Hematopoietic multipotent progenitor cell treated with erythropoietin and hydrocortisone succinate and interleukin-3 and kit ligand, for 8 days (in vitro differentiated cells): ENCODE results near the gene LIMS2.

Experiments
- DNase-seq: peaks from one replicate; pipeline ENCODE4 v3.0.0-alpha.2; 2015

Gene LIMS2

DNA sequence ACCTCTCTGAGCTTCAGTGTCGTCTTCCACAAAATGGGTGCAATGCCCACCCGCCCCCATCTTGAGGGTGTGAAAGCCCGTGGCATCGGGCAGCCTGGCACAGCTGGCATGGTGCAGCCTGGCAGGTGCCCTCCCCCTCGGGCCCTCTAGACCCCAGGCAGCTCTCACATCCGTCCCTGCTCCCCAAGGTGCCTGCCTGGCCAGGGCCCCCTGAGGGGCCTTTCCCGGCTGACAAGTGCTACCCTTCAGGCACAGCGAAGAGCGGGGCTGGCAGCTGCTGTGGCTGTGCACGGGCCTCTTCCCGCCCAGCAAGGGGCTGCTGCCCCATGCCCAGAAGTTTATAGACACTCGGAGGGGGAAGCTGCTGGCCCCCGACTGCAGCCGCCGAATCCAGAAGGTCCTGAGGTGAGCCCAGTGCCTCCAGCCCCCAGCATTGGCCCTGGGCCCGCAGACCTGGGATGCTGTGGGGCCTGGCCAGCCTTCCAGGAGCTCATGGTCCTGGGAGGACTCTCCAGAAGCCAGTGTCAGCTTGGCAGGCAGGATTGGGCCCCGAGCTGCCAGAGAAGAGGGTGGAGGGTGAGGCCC lies 43.2 kb downstream of the LIMS2 start:
- no peak for DNase-seq

DNA sequence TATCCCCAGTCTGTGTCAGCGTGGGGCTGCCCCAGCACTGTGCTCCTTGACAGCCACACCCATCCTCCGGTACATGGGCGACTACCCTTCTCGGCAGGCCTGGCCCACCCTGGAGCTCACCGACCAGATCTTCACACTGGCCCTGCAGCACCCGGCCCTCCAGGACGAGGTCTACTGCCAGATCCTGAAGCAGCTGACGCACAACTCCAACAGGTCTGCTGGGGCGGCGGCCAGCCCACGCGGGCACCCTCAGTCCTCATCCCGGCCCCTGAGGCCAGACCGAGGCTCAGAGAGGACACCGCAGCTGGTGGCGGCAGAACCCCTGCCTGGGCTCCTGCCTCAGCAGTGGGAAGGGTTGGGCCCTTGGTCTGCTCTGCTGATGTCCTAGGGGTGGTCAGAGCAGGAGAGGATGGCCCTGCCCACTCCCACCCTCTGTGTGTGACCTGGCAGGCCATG lies 43.8 kb downstream of the LIMS2 start:
- no peak for DNase-seq

DNA sequence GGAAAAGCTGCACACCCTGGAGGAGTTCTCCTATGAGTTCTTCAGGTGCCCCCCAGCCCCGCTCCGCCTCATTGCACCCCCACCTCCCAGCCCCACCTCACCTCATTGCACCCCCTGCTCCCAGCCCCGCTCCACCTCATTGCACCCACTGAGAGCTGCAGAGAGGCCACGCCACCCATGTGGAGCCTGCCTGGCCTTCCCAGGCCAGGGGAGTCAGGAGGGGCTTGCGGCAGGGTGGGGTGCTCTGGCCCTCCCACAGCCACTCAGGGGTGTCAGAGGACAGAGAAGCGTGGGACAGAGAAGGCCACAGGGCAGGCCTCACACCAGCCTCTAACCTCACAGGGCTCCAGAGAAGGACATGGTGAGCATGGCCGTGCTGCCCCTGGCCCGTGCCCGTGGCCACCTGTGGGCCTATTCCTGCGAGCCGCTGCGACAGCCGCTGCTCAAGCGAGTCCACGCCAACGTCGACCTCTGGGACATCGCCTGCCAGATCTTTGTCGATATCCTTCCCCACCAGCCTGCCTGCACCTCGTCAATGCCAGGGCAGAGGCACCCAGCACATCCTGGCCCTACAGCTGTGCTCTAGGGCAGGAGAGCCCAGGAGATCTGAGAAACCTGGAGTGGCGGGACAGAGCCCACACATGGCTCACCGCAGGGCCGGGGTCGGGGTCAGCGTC lies 44.3 kb downstream of the LIMS2 start:
- DNase-seq: no peak

DNA sequence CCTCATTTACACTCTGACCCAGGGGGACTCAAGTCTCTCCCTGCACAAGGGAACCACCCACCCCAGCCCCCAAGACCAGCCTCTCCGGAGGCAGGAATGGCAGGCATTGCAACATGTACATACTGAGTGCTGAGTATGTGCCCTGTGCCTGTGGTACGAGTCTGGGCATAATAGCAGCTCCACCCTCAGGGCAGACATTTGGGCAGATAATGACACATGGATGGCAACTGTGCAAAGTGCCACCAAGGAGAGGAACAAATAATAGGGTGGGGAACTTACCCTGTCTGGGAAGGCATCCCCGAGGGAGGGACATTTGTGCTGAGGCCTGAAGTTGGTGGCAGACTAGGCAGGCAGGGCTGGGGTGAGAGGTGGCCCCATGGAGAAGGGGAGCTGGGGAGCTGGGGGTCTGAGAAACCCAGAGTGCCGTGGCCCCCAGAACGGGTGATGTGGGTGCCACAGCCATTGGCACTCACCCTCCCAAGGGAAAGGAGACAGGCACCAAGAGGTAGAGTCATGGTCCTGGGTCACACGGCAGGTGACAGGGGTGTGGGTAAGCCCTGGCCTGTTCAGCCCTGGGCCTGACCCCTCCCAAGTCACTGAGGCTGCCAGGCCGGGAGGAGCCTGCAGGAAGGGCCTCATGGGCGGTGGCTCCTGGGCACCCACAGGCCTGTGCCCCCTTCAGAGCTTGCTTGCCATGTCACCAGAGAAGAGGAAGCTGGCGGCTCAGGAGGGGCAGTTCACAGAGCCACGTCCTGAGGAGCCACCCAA lies 45.0 kb downstream of the LIMS2 start:
- DNase-seq: no peak

DNA sequence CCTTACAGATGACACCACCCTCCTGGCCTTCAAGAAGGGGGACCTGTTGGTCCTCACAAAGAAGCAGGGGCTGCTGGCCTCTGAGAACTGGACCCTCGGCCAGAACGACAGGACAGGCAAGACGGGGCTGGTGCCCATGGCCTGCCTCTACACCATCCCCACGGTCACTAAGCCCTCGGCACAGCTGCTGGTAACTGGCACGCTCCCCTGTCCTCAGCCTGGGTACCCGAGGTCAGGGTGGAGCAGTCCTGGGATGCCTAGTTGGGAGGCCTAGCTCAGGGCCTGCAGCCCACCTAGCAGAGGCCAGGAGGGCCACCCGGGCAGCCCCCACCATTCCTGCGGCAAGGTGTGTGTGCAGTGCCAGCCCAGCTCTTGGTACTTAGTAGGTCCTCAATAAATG lies 45.7 kb downstream of the LIMS2 start:
- no peak for DNase-seq

DNA sequence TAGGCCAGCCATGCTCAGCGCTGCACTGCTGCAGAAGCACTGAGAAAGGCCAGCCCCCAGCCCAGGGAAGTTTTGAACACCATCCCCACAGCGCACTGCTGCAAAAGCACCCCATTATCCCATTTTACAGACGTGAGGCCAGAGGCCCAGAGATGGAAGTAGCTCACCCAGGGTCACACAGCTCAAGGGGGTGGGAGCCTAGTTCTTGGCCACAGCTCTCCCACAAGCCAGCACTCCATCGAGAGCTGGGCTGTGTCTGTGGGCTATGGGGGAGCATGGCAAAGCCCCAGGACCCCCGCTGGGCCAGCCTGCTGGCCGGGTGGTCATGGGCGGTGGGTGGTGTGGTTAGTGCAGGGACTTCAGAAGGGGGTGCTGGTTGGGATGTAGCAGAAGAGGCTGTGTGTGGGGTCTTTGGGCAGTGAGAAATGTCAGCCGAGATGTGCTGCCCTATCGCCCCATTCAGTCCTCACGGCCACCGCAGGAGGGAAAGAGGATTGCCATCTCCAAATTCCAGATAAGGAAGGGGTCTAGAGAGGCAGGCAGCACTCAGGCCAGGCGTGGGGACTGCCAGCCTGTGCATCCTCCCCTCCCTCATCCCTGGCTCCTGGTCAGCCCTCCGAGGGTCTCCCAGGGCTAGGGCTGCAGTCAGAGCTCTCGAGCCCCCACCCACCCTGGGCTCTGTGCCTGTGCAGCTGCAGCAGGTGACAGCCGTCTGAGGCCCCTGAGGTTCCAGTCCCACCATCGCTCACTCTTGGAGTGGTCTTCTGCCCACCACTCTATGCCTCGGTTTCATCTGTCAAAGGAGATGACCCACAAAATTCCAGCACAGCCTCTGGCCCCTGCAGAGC lies 46.3 kb downstream of the LIMS2 start:
- no peak for DNase-seq

DNA sequence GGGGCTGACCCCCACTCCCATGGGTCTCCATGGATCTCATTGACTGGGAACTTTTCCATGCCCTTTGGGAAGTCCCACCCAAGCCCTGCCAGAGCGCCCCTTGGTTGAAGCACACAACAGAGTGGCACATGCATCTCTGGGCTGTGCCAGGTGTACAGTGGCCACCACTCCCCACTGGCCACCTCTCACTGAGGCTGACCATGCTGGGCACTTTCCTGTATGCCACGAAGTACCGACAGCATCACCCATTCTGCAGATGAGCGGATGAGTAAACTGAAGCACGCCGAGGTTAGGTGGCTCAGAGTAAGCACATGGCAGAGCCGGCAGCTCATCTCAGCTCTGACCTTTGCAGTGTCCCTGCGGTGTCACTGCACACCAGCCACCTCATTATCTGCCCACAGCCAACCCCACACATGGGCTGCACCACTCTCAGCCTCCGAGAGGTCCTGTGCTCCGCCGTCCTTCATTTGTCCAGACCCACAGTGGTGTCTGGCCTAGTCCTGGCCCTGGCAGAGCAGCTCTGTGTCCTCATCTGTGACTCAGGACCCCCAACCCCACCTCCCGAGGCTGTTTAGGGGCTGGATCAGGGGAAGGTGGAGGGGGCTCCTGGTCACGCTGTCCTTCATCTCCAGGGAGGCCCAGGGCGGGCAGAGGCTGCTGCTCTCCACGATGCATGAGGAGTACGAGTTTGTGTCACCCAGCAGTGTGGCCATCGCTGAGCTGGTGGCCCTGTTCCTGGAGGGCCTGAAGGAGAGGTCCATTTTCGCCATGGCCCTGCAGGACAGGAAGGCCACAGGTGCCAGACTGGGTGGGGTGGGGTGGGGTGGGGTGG lies 47.4 kb downstream of the LIMS2 start:
- no peak for DNase-seq

DNA sequence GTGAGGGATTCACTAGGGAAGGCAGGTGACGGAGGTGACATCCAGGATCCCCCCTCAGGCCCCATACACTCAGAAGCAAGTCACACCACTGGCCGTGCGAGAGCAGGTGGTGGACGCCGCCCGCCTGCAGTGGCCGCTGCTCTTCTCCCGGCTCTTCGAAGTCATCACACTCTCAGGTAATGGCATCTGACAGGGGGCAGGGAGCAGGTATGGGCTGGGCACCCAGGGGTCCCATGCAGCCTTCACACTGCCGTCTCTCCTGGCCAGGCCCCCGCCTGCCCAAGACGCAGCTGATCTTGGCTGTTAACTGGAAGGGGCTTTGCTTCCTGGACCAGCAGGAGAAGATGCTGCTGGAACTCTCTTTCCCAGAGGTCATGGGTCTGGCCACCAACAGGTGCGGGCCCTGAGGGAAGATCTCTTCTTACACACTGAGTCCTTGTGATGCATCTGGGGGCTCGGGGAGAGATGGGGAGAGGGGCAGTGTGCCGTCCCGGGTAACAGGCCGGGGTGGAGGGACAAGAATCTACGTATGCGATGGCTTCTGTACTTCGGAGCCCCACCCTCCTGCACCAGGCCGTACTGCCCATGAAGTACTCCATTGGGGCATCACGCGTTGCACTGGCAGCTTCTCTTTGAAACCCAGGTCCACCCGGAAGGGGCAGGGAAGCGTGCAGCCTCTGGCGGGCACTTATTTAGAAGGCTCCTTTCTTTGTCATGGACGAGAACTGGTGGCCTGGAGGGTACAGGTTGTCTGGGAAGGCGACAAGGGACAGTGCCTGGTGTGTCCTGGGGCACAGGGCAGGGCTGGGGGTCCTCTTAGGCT lies 48.2 kb downstream of the LIMS2 start:
- no peak for DNase-seq

DNA sequence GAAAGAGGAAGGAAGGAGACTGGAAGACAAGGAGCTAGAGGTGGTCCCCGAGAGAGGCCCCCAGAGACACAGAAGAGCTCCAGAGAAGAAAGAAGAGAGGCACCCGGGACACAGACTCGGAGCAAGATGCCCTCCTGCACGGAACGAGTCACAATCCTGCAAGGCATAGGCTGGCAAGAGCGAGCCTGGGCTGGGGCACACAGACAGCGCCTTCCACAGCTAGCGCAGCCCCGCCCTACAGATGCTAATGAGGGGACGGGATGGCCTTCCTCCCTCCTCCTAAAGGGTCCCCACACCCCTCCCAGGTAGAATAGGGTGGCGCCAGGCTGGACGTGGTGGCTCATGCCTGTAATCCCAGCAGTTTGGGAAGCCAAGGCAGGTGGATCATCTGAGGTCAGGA lies 49.2 kb downstream of the LIMS2 start:
- no peak for DNase-seq

DNA sequence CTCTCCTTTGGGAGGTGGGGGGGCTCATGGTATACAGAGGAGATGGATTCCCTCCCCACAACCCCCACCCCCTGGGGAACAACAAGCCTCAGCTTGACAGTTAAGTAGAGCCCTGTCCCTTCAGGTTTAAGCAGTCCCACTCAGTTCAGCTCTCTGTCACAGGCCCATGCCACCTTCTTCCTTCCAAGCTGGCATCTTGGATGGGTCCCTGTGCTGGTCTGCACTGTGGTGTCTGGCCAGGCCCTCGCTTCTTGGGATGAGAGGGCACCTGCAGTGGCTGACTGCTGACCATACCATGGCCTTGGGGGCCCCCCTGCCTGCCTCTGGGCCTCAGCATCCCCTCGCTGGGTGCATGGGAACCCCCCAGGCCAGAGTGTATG lies 49.8 kb downstream of the LIMS2 start:
- DNase-seq: no peak

DNA sequence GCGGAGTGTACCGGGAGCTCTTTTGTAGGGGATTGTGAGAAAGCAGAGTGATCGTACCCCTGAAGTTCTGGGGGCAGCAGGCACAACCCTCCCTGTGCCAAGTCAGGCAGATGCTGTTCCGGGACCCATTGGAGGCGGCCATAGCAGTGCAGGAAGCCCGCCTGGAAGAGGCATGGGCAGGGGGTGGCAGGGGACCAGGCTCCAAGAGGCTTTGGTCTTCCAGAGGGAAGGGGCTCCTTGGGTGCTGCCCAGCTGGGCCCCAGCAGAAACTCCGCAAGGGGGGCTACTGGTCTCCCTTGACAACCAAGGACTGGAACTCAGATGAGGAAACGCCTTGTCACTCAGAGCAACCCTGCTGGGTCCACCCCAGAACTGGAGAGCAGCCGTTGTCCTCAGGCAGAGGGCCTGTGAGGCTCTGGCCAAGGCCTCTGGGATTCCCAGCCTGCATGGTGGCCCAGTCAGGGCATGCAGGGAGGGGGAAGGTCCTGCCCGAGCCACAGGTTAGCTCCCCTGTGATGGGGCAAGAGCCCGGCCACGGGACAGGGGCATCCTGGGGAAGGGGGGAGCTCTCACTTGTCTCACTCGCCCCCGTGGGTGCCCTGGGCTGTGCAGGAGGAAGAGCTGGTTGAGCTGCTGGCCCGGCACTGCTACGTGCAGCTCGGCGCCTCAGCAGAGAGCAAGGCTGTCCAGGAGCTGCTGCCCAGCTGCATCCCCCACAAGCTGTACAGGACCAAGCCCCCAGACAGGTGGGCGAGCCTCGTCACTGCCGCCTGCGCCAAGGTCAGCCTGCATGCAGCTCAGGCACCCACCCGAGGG lies 50.4 kb downstream of the LIMS2 start:
- DNase-seq: no peak

DNA sequence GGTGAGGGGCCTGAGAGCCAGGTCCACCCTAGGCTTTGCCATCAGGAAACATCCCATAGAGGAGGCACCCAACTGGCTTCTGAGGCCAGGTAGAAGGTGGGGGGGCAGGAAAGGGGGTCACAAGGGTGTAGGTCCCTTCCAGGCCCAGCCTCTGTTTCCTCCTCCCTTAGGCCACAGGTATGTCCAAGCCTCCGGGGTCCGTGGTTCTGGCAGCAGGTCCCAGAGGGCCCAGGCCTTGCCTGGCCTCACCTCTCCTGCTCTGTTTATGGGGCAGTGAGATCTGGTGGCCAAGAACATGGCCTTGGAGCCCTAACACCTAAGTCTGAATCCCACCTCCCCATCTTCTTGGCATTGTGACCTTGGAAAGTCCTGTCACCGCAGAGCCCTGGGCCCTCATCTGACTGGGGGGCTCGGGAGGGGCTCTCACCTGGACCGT lies 51.0 kb downstream of the LIMS2 start:
- DNase-seq: no peak

DNA sequence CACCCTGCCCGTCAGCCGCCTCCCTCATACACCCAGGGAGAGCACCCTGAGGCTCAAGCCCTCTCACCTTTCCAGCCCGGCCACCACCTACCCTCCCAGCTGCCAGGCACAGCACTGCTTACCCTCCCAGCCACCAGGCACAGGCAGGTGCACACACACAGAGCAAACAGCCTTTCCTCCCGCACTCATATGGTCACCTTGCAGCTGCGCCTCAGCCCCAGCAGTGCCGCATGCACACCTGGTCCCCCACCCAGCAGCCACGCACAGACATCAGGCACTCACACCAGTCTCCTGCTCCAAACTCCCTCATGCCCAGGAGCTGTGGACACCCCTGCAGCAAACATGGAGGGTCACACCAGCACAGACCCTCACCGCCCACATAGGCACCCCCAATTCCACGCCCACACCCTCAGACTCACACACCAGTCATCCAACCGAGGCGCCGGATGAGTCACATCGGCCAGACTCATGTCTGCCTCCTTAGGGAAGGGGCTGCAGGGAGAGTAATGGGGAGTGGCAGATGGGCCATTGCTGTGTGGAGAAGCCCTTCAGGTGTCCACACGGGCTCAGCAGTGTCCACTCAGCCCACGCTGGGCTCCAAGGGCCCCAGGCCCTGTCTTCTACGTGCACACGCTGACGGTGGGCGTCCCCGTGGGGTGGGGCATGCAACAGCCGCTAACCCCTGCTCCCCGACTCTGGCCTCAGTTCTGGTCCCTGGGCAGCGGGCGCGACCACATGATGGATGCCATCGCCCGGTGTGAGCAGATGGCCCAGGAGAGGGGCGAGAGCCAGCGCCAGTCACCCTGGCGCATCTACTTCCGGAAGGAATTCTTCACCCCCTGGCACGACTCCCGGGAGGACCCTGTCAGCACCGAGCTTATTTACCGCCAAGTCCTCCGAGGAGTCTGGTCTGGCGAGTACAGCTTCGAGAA lies 51.7 kb downstream of the LIMS2 start:
- no peak for DNase-seq

DNA sequence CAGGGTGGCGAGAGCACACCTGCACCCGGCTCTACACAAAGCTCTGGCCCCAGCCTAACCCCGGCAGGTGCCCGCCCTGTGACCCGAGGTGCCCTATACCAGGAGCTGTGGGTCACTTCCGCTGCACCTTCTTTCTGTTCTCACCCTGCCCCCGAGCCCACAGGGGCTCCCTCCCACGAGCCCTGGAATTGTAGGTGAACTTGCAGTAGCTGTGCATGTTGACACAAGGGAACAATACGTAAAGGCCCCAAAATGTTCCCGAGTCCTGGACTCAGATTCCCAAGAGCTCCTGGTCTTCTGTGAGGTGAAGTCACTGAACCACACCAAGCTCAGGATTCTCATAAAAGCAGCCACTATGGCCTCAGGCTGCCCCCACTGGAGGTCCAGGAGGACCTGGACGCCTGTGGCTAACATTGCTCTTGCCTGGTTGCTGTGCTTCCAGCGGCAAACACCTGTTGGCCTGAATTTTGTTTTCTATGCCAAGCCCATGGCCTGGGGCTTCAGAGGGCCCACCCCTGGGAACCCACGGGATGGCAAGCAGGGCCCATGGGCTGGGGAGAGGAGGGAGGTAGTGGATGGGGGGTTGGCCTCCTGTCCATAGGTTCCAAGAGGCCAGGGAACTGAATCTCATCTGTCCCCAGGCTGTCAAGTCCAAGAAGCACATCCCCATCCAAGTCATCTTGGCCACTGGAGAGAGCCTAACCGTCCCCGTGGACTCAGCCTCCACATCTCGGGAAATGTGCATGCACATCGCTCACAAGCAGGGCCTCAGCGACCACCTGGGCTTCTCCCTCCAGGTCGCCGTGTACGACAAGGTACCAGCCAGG lies 52.6 kb downstream of the LIMS2 start:
- no peak for DNase-seq

DNA sequence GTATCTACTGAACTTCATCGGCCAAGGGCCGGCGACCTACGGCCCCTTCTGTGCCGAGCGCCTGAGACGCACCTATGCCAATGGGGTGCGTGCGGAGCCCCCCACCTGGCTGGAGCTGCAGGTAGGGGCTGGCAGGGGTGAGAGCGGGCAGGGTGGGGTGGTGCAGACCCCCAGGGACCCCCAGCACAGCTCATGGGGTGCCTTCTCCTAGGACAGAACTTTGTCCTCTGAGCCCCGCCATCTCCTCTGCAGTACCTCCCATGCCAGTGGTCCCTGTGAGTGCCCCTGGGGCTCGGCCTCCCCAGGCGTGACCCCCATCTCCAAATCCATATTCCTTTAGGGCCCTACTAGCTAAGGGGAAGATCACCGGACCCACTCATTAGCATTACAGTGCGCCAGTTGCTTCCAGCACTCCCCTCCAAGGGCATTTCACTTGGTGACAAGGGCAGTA lies 53.3 kb downstream of the LIMS2 start:
- no peak for DNase-seq

DNA sequence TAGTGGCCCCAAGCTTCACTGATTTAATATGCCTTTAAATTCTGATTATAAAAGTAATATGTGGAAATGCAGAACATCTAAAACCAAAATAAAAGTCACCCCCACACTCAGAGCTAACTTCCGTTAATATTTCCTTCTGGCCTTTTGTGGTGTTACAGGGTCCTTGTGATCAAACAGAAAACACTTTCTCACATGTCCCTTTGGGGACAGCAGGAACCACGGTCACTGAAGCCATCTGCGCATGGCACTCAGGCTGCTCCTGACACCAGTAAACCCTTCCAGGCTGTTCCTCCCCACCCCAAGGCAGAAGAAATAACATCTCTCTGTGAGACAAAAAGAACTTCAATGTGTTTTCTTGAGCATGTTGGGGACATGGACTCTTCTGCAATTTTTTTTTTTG lies 54.5 kb downstream of the LIMS2 start:
- DNase-seq: no peak

DNA sequence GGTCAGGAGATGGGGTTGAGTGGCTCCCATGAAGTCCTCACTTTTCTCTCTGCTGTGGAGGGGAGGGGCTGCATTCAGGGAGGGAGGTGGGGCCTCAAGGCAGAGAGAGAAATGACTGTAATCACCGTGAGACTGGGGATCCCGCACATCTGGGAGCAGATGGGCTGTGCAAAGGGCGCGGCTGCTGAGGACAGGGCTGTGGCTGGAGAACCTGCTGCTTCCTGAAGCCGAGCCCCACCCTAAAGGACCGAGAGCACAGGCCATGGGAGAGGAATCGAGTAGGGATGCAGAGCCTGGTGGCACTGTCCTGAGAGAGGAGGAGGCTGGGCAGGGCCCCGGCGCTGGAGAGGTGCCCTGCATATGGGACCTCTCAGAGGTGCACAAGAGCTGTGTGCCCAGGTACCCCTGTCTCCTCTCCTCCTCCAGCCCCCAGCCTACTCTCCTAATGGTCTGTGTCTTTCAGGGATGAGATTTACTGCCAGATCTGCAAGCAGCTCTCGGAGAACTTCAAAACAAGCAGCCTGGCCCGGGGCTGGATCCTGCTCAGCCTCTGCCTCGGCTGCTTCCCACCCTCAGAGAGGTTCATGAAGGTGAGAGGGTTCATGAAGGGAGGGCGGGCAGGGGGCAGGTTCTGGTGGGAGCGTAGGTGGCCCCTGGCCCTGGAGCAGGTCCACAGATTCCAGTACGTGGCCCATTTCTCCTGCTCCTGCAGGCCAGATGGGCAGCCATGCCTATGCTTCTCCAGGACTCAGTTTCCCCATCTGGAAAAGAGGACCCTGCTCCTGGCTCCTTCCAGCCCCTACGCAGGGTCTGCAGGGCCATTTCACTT lies 55.2 kb downstream of the LIMS2 start:
- no peak for DNase-seq
